ENCODE results near the gene UBA3. TPM values are rescaled to one million over a fixed set of nuclear protein-coding genes. Genes with fewer than 3 reads are reported as not detected.

The UBA3 gene
- total RNA-seq, 4 donors from 2014 or later, result 39.5 to 72.3 (median 46.1) TPM

- H3K36me3 ChIP-seq, result peaks cover 24 to 86% (median 76%) of the 10 kb centered on the region in 4 donors
- H3K27ac ChIP-seq (replicated peaks in 1 of 4), result no peak overlapping the region
- H3K4me1 ChIP-seq, result peaks cover 3 to 39% (median 26%) of the 10 kb centered on the region in 4 donors
- WGBS, result 88% methylated on average over 2 of the region's 2 CpGs
- no peaks in the 10 kb centered on the region for H3K9me3 ChIP-seq
- H3K27me3 ChIP-seq, result no peaks in the 10 kb centered on the region
- DNase-seq (ENCODE audit: extremely low spot score), result no peak
- H3K4me3 ChIP-seq, result no peak overlapping the region
- intact Hi-C loops (cut with DNase I), result no loop called here
- TF ChIP-seq POLR2AphosphoS5 (IDR thresholded peaks at IDR 0.05), result no peak
- TF ChIP-seq POLR2A (IDR thresholded peaks at IDR 0.05; ENCODE audit: low read depth), result no peak
- TF ChIP-seq CTCF (IDR thresholded peaks at IDR 0.05), result no peak
- TF ChIP-seq EP300 (IDR thresholded peaks at IDR 0.05), result no peak
These were observed 35.6 kb downstream of the UBA3 start for GRCh38 chr3:69044608-69045007.

GRCh38 chr3:69033470-69033869 lies 46.7 kb downstream of the UBA3 start:
- Histone ChIP-seq H3K4me3 (no peak overlapping the region), H3K27me3 (no peaks in the 10 kb centered on the region), H3K27ac (replicated peaks in 1 of 4) (no peak overlapping the region), H3K4me1 (no peaks in the 10 kb centered on the region), H3K9me3 (no peaks in the 10 kb centered on the region), H3K36me3 (peaks cover 72 to 99% (median 91%) of the 10 kb centered on the region in 4 donors)
- 82% methylated on average over 7 of the region's 7 CpGs for WGBS
- DNase-seq (ENCODE audit: extremely low spot score), result no peak
- no peak for TF ChIP-seq POLR2A (IDR thresholded peaks at IDR 0.05; ENCODE audit: low read depth)
- no peak for TF ChIP-seq EP300 (IDR thresholded peaks at IDR 0.05)
- no peak for TF ChIP-seq POLR2AphosphoS5 (IDR thresholded peaks at IDR 0.05)
- no peak for TF ChIP-seq CTCF (IDR thresholded peaks at IDR 0.05)
- intact Hi-C loops (cut with DNase I), result no loop called here

GRCh38 chr3:69032737-69033136 lies 47.4 kb downstream of the UBA3 start:
- no peak overlapping the region for H3K27ac ChIP-seq (replicated peaks in 1 of 4)
- no peak overlapping the region for H3K4me3 ChIP-seq
- H3K9me3 ChIP-seq, result no peaks in the 10 kb centered on the region
- peaks cover 70 to 99% (median 88%) of the 10 kb centered on the region in 4 donors for H3K36me3 ChIP-seq
- DNase-seq (ENCODE audit: extremely low spot score), result no peak
- WGBS, result 96% methylated on average over 9 of the region's 9 CpGs
- no peaks in the 10 kb centered on the region for H3K27me3 ChIP-seq
- no peaks in the 10 kb centered on the region for H3K4me1 ChIP-seq
- intact Hi-C loops (cut with DNase I), result no loop called here
- TF ChIP-seq POLR2A (IDR thresholded peaks at IDR 0.05; ENCODE audit: low read depth), result no peak
- TF ChIP-seq EP300 (IDR thresholded peaks at IDR 0.05), result no peak
- TF ChIP-seq POLR2AphosphoS5 (IDR thresholded peaks at IDR 0.05), result no peak
- no peak for TF ChIP-seq CTCF (IDR thresholded peaks at IDR 0.05)

GRCh38 chr3:69032142-69032541 lies 48.0 kb downstream of the UBA3 start:
- H3K27me3 ChIP-seq, result no peaks in the 10 kb centered on the region
- 94% methylated on average over 2 of the region's 2 CpGs for WGBS
- intact Hi-C loops (cut with DNase I), result no loop called here
- no peak overlapping the region for H3K4me3 ChIP-seq
- no peaks in the 10 kb centered on the region for H3K4me1 ChIP-seq
- H3K9me3 ChIP-seq, result no peaks in the 10 kb centered on the region
- H3K27ac ChIP-seq (replicated peaks in 1 of 4), result no peak overlapping the region
- no peak for DNase-seq (ENCODE audit: extremely low spot score)
- H3K36me3 ChIP-seq, result peaks cover 64 to 99% (median 88%) of the 10 kb centered on the region in 4 donors
- TF ChIP-seq CTCF (IDR thresholded peaks at IDR 0.05) (no peak), EP300 (IDR thresholded peaks at IDR 0.05) (no peak), POLR2A (IDR thresholded peaks at IDR 0.05; ENCODE audit: low read depth) (no peak), POLR2AphosphoS5 (IDR thresholded peaks at IDR 0.05) (no peak)

GRCh38 chr3:69031635-69032034 lies 48.5 kb downstream of the UBA3 start:
- no peaks in the 10 kb centered on the region for H3K9me3 ChIP-seq
- no peaks in the 10 kb centered on the region for H3K4me1 ChIP-seq
- intact Hi-C loops (cut with DNase I), result no loop called here
- 74% methylated on average over 1 of the region's 1 CpG for WGBS
- peaks cover 59 to 100% (median 88%) of the 10 kb centered on the region in 4 donors for H3K36me3 ChIP-seq
- no peak for TF ChIP-seq EP300 (IDR thresholded peaks at IDR 0.05)
- TF ChIP-seq CTCF (IDR thresholded peaks at IDR 0.05), result no peak
- TF ChIP-seq POLR2A (IDR thresholded peaks at IDR 0.05; ENCODE audit: low read depth), result no peak
- no peak for TF ChIP-seq POLR2AphosphoS5 (IDR thresholded peaks at IDR 0.05)
- no peak overlapping the region for H3K27ac ChIP-seq (replicated peaks in 1 of 4)
- H3K4me3 ChIP-seq, result no peak overlapping the region
- H3K27me3 ChIP-seq, result no peaks in the 10 kb centered on the region
- no peak for DNase-seq (ENCODE audit: extremely low spot score)
